M059J (cell line): Measurements from ENCODE around the gene PTPRE. TPM values are rescaled to one million over a fixed set of nuclear protein-coding genes. Genes with fewer than 3 reads are reported as not detected.
"Not testable (repeated sequence)": the region's sequence is repeated elsewhere in the genome, so short reads cannot be mapped to it uniquely, and the experiment has no call there.

Experiments used
- DNase-seq: peaks from one replicate; pipeline ENCODE4 v3.0.0-alpha.2; 2012; ENCODE audit warnings: low read depth
- total RNA-seq: library from RNA; depleted of rRNA; stranded (reverse); fragments of >200 nt; shearing (Covaris generic); gene quantifications from 2 replicates; pipeline ENCODE4 v1.2.3, GENCODE V29; 2014

The PTPRE gene
- total RNA-seq, 1 experiment from 2014 or later: 6.4 TPM

GRCh38 chr10:128091636-128092210, 184.8 kb downstream of the PTPRE start:
- DNase-seq: no peak

GRCh38 chr10:128092454-128092853, 185.6 kb downstream of the PTPRE start:
- DNase-seq: peak; percentile 12

GRCh38 chr10:128094596-128094995, 187.7 kb downstream of the PTPRE start:
- not testable (repeated sequence) for DNase-seq

- DNase-seq: peak; percentile 44
These were observed 188.3 kb downstream of the PTPRE start for GRCh38 chr10:128095027-128095752.

- DNase-seq: peak; percentile 9
These were observed 189.0 kb downstream of the PTPRE start for GRCh38 chr10:128095753-128096469.

GRCh38 chr10:128096486-128097199, 189.7 kb downstream of the PTPRE start:
- DNase-seq: peak; percentile 72

GRCh38 chr10:128097783-128098182, 190.9 kb downstream of the PTPRE start:
- peak; percentile 26 for DNase-seq

- no peak for DNase-seq
These were observed 191.7 kb downstream of the PTPRE start for GRCh38 chr10:128098631-128099030.

- no peak for DNase-seq
These were observed 193.0 kb downstream of the PTPRE start for GRCh38 chr10:128099901-128100300.

- DNase-seq: no peak
These were observed 195.0 kb downstream of the PTPRE start for GRCh38 chr10:128101901-128102300.

- DNase-seq: no peak
These were observed 195.8 kb downstream of the PTPRE start for GRCh38 chr10:128102480-128103228.

GRCh38 chr10:128103229-128103714, 196.4 kb downstream of the PTPRE start:
- DNase-seq: no peak

- DNase-seq: no peak
These were observed 198.5 kb downstream of the PTPRE start for GRCh38 chr10:128105383-128105782.

GRCh38 chr10:128109707-128110106, 202.8 kb downstream of the PTPRE start:
- no peak for DNase-seq

- DNase-seq: no peak
These were observed 203.4 kb downstream of the PTPRE start for GRCh38 chr10:128110339-128110738.

- no peak for DNase-seq
These were observed 204.8 kb downstream of the PTPRE start for GRCh38 chr10:128111696-128112095.

- DNase-seq: no peak
These were observed 206.1 kb downstream of the PTPRE start for GRCh38 chr10:128113026-128113425.

- DNase-seq: no peak
These were observed 208.0 kb downstream of the PTPRE start for GRCh38 chr10:128114901-128115300.

- no peak for DNase-seq
These were observed 208.5 kb downstream of the PTPRE start for GRCh38 chr10:128115356-128115755.

- no peak for DNase-seq
These were observed 209.3 kb downstream of the PTPRE start for GRCh38 chr10:128116187-128116586.
